GM18507 (cell line): ENCODE results near the gene LRIG1.

Experiments used
- DNase-seq: peaks from one replicate; pipeline ENCODE4 v3.0.0; 2011; ENCODE audit warnings: low read depth; ENCODE audit not compliant: insufficient read length; ENCODE audit errors: extremely low spot score
- FAIRE-seq: peaks from 2 replicates; lab custom pipeline; 2011; peaks lifted over from hg19 to GRCh38; lab: Jason Lieb, UNC

The LRIG1 gene

DNA sequence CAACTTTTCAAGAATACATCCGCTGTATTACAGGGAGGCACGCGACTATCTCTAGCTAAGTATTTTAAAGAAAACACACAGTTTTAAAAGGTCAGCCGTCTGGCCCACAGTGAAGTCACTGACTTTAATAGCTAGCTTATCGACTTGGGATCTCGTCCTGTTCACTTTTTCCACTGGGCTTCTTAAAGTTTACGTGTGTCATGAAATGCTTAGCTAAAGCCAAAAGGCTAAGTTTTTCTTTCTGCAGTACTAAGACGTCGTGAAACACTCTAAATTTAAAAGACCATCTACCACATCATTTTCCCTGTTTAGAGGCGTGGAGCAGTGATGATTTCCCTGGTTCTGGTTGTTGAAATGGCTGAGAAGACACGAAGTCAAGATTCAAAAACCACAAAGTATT, 27.1 kb downstream of the LRIG1 start:
- no peak for DNase-seq
- peak; percentile 29 for FAIRE-seq

DNA sequence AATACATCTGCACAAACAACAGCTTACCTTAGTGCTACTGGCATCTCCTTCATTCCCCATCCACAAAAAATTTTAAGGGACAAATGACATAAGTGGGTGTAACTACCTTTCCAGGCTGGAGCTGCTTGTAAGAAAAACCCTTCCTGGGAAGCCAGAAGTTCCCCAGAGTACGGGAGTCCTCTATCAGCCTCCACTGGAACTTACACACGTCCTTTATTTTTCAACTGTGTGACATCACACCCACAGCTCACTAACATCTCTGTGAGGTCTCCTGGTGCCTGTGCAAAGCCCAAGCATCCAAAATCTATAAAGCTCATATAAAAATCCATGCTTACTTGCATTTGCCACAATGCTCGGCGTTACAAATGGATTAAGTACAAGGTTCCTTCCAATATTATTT, 27.6 kb downstream of the LRIG1 start:
- DNase-seq = no peak

DNA sequence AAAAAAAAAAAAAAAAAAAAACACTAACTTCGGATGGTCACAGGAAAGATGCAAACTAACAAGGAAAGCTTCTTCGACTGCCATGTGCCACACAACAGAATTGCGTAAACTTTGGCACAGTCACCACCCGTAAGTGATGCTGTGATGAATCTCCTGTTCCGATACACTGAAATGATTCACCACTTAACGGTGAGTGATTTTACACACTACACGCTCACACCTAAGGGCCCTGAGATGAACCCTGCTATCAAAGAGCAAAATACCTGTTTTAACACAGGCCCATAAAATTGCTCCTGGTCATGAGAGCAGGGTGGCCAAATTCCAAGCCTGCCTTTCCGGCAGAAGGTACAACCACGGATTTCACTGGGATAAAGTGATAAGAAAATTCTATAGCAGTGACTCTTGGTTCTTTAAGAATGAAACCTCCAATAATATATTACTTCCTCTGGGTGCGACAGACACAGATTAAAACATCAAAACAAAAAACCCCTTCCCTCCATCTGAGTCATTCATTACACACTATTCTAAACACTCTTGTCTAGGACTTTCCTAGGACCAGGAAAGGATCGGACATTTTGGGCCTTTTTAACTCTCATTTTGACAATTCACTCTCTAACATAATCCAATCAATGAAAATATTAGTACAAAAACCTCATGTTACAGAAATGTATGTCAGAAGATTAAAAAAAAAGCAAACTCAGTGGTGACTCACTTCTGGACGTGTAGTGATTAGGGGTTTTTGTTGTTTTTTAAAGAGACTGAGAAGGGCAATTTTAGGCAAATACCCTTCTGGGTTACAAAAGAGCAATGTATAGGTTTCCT, 28.3 kb downstream of the LRIG1 start:
- FAIRE-seq (peak; percentile 80), DNase-seq (peak; percentile 20)

More for the DNA sequence above, 27.6 kb downstream of the LRIG1 start:
- no peak for FAIRE-seq

DNA sequence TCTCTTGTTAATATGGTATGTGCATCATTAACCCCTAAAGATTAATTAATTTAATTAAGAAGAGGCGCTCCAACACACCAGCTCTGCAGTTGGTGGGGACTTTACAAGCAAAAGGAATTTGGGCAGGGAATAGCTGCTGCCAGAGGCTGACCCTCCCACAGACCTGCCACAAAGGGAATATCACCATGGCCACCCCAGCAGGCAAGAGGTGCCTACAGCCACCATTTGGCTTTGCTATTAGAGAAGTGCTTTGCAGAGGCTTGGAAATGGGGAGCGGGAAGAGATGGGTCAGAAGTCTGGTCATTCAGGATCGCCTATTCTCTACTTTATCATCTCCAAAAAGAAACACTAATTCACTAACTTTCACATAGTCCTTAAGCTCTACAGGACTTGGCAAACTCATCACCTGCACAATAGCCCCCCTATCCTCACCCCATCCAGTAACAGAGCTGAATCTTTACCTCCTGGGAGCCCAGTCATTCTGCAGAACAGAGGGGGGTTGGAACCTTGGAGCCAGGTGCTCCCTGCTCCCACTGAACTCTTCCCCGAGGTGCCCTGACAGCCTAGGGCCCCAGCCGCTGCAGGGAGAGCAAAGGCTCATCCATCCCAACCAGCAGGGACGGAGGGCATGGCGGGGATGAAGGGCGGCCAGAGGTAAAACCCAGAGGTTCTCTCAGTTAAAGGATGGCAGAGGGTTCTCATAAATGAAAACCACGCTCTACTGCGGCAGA, 29.7 kb downstream of the LRIG1 start:
- FAIRE-seq = no peak
- no peak for DNase-seq

DNA sequence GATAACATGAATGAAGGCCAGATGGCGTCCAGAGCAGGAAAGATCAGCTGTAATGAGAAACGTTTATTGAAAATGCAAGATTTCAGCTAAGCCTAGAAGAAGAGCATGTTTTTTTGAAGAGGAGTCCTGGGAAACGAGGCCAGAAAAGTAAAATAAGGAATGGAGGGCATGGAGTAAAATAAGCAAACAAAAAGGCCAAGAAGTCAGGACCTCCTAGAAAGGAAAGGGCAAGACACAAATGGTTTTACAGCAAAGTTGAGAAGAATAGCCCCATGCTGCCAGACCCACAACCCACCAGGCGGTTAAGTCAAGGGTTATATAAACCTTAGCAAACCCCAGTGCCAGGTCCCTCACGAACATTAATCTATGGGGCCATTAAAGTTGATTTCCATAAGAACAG, 30.5 kb downstream of the LRIG1 start:
- DNase-seq (no peak), FAIRE-seq (no peak)

DNA sequence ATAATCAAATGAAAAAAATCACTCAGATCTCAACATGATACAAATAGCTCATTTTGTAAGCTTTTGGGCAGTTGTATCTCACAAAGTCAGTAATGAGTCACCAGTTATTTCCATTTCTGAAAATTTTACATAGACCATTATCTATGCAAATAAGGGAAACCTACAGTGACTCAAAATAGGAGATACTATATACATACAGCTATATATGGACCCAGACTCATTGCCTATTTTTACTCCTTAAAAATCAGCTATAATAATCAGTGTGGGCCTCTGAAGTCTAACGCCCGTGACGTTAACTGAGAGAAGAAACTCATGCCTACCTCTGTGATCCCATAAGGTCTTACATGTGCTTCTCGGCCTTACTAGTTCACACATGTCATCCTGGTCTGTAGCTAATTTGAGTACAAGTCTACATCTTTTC, 31.6 kb downstream of the LRIG1 start:
- peak; percentile 84 for FAIRE-seq
- peak; percentile 40 for DNase-seq

DNA sequence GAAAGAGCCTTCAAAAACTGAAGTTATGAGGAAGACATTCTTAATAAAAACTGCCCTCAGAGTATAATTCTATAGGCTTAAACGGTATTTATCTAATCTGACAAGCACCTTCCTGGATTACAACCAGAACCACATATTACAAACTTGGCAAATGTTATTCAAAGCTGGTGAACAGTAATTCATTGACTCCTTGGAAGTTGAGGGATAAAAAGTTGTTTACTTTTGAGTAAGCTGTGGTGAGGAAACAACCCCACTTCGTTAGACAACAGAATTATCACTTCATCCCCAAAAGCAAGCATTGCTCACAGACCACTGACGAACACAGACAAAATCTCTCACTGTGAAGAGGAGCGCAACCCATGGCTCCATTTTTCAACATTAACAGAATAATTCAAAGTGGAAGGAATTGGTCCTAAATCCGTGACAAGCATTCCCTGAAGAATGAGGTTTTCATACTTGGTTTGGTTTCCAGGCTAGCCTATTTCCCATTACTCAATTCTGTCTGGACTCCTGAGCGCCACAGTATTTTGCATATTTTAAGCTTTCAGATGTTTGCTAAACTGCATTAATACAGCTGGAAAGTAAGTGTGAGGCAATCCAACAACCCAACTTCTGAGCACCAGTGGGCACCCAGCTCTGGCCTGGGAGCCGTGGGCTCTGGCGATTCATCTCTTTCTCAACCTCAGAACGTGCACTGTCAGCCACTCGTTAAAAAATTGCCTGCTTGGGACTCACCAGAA, 32.7 kb downstream of the LRIG1 start:
- peak; percentile 39 for FAIRE-seq
- no peak for DNase-seq

DNA sequence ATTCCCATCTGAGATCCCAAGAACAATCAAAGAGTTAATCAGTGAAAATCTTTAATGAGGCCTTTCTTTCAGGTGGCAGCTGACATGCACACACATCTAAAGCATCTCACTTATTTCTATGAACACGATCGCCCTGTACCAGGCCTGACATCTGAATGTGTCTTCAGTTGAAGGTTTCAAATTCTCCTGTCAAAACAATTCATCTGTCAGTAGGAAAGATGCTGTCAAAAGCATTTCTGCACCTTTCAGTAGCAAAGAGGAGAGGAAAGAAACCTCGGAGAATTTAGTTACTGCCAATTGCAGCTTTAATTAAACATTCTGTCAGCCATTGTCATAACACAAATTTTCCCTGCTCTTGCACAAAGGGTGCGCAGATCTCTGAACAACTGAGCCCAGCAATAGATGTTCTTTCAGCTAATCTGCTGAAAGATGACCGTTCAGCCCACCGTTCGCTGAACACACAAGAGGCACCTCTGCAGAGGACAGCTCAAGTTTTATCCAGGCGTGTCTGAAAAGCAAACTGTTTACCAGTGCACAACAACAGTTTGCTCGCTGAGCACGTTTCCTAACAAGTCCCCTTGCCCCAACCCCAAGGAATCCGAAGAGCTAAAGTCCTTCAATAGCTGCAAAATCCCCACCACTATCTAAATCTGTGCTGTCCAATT, 34.1 kb downstream of the LRIG1 start:
- FAIRE-seq (no peak), DNase-seq (no peak)

DNA sequence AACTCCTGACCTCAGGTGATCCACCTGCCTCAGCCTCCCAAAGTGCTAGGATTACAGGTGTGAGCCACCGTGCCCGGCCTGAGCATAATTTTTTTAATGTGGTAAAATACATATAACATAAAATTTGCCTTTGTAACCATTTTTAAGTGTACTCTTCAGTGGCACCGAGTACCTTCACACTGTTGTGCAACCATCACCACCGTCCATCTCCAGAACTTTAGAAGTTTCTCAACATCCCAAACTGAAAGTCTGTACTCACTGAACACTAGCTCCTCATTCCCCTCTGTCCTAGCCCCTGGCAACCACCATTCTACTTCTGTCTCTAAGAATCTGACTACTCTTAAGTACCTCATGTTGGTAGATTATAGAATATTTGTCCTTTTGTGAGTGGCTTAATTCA, 35.2 kb downstream of the LRIG1 start:
- DNase-seq (no peak), FAIRE-seq (no peak)

DNA sequence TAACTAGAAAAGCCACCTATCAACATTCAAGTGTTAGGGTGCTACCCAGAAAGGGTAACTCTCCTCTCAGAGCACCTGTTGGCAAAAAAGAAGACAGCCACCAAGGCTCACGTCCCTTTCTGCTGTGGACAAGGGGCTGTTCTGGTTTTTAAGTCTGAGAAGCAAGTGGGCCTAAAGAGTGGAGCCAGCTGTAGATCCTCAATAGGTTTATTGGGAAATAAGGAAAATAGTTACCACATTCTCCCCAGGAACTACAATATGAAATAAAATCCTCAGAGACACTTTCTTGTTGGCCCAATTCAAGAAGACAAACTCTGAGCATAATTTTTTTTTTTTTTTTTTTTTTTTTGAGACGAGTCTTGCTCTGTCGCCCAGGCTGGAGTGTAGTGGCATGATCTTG, 35.8 kb downstream of the LRIG1 start:
- no peak for DNase-seq
- no peak for FAIRE-seq

DNA sequence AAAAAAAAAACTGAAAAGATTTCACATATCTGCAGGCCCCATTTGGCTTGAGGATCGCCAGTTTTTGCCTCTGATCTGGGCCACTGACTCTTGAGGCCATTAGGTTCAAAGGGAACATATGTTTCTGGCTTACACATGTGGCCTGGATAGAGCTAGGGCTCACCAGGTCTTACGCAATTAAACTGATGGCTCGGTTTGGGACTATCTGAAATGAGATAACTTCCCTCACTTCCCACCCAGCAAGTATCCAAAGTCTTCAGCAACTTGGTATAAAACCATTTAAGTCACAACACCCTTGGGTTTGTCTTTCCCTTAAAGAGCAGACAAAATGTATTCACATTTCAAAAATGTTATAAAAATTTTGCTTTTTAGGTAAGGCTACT, 36.3 kb downstream of the LRIG1 start:
- DNase-seq (no peak), FAIRE-seq (no peak)

DNA sequence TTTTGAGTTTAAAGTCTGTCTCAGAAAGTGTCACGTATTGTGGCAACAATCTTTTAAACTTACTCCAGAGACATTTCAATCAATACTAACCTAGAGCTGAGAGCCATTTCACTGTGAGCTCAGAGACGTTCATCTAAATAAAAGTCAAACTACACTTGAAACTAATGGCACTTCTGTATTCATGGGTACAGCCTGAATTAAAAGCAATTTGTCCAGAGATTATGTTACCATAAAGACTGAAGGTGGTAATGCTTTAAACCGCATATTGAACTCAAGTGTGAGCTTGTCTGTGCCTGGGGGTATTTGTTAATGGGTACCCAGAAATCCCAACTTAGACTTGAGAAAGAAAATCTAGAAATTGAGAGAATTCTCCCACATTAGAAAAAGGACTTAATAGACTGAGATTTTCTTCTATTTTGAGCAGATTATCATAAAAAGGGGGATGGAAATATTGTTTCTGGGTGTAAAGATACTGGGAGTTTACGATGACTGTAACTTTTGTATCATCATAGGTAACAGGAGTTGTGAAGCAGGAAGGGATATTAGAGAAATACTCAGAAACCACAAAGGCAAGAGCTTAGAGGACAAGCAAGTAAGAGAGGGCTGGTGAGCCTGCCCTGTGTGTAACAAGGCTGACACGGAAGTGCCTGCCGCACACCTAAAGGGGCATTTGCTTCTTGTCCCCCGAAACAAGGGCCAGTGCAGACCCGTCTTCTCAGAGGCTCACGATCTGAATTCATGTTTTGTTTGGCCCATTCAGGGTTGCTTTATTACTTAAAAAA, 36.9 kb downstream of the LRIG1 start:
- DNase-seq (no peak), FAIRE-seq (no peak)

DNA sequence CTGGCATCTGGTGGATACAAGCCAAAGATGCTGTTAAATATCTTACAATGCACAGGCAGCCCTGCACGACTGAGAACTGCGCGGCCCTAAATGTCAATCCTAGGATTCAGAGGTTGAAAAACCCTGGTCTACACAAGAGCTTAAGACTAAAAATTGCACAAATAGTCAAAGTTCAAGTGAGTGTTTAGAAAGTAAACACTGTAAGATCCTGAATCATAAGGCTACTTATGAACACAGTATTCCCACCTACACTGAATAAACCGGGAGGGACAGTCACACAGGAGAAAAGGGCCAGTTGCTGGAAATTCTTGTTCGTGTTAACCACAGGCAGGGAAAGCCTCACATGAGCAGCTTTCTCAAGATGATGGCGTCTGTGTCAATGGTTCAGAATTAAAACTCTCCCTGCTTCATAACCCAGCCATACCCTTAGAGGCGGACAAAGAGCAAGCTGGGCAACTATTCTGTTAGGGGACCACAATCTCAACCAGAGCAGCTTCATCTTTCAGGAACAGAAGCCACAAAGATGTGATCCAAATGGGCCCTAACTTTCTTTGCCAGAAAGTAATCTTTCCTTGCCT, 37.7 kb downstream of the LRIG1 start:
- FAIRE-seq = no peak
- DNase-seq = no peak

DNA sequence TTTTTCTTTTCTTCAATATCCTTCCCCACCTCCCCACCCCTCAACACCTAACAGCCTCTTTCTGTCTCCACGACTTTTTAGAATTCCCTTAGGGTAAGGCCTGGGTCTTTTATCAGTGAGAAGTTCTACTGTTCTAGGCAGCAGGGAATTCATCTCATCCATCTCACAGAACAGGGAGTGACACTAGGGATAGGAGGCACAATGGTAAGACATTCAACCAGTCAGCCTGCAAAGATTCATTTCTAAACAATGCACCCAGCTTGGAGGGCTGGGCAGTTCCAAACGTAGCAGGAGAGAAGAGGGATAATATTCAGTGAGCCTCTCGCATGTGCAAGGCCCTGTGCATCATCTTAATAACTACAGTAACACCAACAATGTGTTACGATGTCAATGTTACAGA, 43.6 kb downstream of the LRIG1 start:
- FAIRE-seq (no peak), DNase-seq (no peak)

DNA sequence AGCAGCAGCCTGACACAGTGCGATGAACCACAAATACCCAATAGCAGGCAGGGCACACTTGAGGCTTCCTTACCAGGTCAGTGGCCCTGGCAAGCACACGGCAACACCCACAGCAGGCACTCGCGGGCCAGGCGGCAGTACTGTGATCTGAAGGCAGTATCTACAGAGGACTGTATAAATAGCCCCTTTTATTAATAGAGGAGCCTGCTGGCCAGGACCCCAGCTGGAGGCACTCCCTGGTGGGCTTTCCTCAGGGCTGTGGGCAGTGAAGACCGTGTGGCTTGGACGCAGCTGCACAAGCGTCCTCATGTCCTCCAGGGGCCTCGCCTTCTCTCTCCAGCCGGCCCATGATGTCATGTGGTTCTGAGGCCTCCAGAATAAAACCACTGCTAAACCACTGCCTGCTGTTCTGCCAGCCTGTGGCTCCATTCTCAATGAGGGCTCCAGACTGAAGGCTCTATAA, 44.1 kb downstream of the LRIG1 start:
- DNase-seq (no peak), FAIRE-seq (no peak)

DNA sequence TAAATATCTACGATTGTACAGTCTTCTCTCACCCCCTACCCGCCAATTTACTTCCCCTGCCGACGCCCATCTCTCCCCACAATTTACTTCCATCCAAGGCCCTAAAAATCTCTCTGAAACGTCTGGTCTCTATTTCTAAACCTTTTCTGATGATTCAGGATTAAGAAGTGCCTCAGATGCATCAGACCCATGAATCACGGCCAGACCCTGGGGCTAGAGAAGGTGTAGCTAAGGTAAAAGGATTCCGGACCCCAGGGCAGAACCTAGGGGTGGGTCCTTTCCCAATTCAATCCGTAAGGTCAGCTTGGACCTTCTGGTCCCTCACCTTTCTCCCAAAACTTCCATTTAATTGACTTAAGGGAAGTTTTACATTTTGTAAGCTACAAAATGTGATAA, 46.4 kb downstream of the LRIG1 start:
- DNase-seq = no peak
- no peak for FAIRE-seq

DNA sequence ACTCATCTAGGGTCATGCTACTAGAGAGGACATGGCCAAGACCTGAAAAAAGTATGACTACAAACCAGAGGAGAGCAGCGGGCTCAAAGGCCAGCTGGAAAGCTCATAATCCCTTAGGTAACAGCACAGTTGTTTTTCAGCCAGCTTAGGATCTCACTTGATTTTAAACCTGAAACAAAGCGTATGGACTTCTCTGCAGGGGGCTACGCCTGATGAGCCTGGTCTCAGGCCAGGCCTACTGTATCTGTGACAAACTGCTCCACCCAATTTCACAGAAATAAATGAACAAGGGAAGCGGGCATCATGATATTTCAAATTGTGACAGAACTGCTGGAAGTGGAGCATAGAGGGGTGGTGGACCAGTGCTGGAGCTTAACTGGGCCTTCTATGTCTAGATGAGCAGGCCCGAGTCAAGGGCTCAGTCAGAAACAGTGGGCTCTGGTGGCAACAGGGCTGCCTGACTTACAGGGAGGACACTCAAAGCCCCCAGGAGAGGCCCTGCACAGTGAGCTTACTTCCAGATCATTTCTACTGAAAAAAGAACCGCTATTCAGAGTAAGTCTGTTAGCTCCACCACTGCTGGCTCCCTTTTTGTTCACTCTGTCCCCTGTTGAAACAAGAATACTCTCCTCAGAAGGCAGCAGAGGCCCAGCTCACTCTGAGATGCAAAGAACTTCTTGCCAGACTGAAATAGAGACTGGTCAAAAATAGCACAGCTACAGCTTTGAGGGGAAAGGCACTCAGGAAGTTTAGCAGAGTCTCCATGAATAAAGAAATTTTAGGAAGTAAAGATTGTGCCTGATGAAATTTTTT, 47.0 kb downstream of the LRIG1 start:
- FAIRE-seq (no peak), DNase-seq (no peak)
